NCI-H460 (cell line): ENCODE measurements around the gene MRPL12. TPM values are rescaled to one million over a fixed set of nuclear protein-coding genes. Genes with fewer than 3 reads are reported as not detected.
"Not testable (repeated sequence)": the region's sequence is repeated elsewhere in the genome, so short reads cannot be mapped to it uniquely, and the experiment has no call there.

Experiments used
- DNase-seq: peaks from one replicate; pipeline ENCODE4 v3.0.0-alpha.2; 2016; ENCODE audit warnings: low read depth; ENCODE audit errors: extremely low read depth
- small RNA-seq, 2 experiments: library from RNA; depleted of rRNA; stranded (forward); fragments of <200 nt; gene quantifications; one replicate each; pipeline ENCODE3, GENCODE V24; 2014
- total RNA-seq: library from RNA; depleted of rRNA; stranded (reverse); fragments of >200 nt; shearing (Covaris generic); gene quantifications from 2 replicates; pipeline ENCODE4 v1.2.3, GENCODE V29; 2014; rRNA removed

MRPL12 gene
- total RNA-seq, 1 experiment from 2014 or later = 38.1 TPM

- DNase-seq = no peak
These were observed 35.0 kb downstream of the MRPL12 start for GRCh38 chr17:81737947-81738800.

GRCh38 chr17:81738801-81739393 lies 35.7 kb downstream of the MRPL12 start:
- no peak for DNase-seq

- not testable (repeated sequence) for DNase-seq
These were observed 36.4 kb downstream of the MRPL12 start for GRCh38 chr17:81739593-81739992.

GRCh38 chr17:81740395-81740961 lies 37.3 kb downstream of the MRPL12 start:
- DNase-seq = no peak

- DNase-seq = no peak
These were observed 38.0 kb downstream of the MRPL12 start for GRCh38 chr17:81741049-81741593.

DNA sequence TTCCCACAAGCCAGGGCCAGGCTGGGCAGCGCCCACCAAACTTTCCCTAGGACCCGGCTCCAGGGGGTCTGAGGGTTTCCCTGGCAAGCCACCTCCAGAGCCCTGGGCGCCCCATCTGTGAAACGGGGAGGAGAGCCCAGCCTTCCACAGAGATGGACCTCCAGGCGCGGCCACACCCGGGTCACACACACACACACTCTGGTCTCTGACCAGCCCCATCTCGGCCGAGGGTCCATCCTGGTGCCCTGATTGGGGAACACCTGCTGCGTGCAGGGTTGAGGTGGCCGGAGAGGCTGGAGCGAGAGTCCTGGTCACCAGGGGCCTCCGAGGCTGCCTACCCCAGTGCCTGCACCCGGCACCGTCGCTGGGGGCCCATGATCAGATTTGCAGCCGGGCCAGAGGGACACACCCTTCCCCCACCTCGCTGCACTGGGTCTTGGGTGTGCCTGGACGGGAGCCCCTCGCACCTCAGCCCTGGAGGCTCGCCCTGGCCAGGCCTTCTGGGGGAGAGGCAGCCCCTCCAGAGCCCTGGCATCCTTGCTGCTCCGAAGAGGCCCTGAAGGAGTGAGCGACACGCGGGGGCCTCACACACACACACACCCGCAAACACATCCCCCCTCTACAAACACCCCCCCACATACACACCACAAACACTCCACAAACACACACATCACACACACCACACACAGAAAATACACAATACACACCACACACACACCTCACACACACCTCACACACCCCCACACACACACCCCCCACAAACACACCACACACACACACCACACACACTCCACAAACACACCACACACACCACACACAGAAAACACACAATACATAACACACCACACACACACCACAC lies 38.7 kb downstream of the MRPL12 start:
- DNase-seq = no peak

Small RNAs within 50 kb of the gene (small RNA-seq; reads per million reads assigned to genes)
- 0 reads per million in 2 experiments for gene MIR6786

Other genes starting within 250 kb of the MRPL12 start
- gene ACTG1, start 190.6 kb upstream of the MRPL12 start, total RNA-seq = 2,788 and 3,093 TPM in 2 replicates
- gene FSCN2, start 175.0 kb upstream of the MRPL12 start, total RNA-seq = 0.46 and 0.62 TPM in 2 replicates
- 13.0 and 15.4 TPM in 2 replicates for gene FAAP100, start 151.0 kb upstream of the MRPL12 start, total RNA-seq
- 57.1 and 69.9 TPM in 2 replicates for gene NPLOC4, start 66.3 kb upstream of the MRPL12 start, total RNA-seq
- gene TSPAN10, start 66.2 kb upstream of the MRPL12 start, total RNA-seq = 0.42 and 0.49 TPM in 2 replicates
- not detected in 2 replicates for gene PDE6G, start 46.8 kb upstream of the MRPL12 start, total RNA-seq
- 47.5 and 60.0 TPM in 2 replicates for gene OXLD1, start 36.8 kb upstream of the MRPL12 start, total RNA-seq
- 20.3 and 21.7 TPM in 2 replicates for gene CCDC137, start 36.6 kb upstream of the MRPL12 start, total RNA-seq
- 35.3 and 36.4 TPM in 2 replicates for gene ARL16, start 19.6 kb upstream of the MRPL12 start, total RNA-seq
- gene HGS, start 19.4 kb upstream of the MRPL12 start, total RNA-seq = 57.5 and 57.9 TPM in 2 replicates
- 9.4 and 12.6 TPM in 2 replicates for gene SLC25A10, start 8.9 kb downstream of the MRPL12 start, total RNA-seq
- gene GCGR, start 100.8 kb downstream of the MRPL12 start, total RNA-seq = 0.40 and 0.58 TPM in 2 replicates
- gene MCRIP1, start 129.9 kb downstream of the MRPL12 start, total RNA-seq = 25.6 and 31.7 TPM in 2 replicates
- gene PPP1R27, start 131.7 kb downstream of the MRPL12 start, total RNA-seq = not detected in 2 replicates
- gene P4HB, start 157.2 kb downstream of the MRPL12 start, total RNA-seq = 800 and 860 TPM in 2 replicates
- gene ARHGDIA, start 168.0 kb downstream of the MRPL12 start, total RNA-seq = 175 and 178 TPM in 2 replicates
- gene ALYREF, start 188.2 kb downstream of the MRPL12 start, total RNA-seq = 130 and 142 TPM in 2 replicates
- 137 and 139 TPM in 2 replicates for gene ANAPC11, start 188.4 kb downstream of the MRPL12 start, total RNA-seq
- gene NPB, start 198.9 kb downstream of the MRPL12 start, total RNA-seq = 0.05 TPM in 1 of 2 replicates, not detected in the other
- gene PCYT2, start 208.0 kb downstream of the MRPL12 start, total RNA-seq = 2.7 and 3.4 TPM in 2 replicates
- gene SIRT7, start 214.8 kb downstream of the MRPL12 start, total RNA-seq = 18.1 and 19.7 TPM in 2 replicates
- gene MAFG, start 224.4 kb downstream of the MRPL12 start, total RNA-seq = 62.5 and 64.3 TPM in 2 replicates
- gene PYCR1, start 233.9 kb downstream of the MRPL12 start, total RNA-seq = 210 and 242 TPM in 2 replicates
- gene MYADML2, start 243.9 kb downstream of the MRPL12 start, total RNA-seq = not detected in 2 replicates